ENCODE measurements around the gene SLC8A2. TPM values are rescaled to one million over a fixed set of nuclear protein-coding genes. Genes with fewer than 3 reads are reported as not detected.

SLC8A2 gene
- total RNA-seq = 0.59 TPM
- long read RNA-seq = 0 reads

DNA sequence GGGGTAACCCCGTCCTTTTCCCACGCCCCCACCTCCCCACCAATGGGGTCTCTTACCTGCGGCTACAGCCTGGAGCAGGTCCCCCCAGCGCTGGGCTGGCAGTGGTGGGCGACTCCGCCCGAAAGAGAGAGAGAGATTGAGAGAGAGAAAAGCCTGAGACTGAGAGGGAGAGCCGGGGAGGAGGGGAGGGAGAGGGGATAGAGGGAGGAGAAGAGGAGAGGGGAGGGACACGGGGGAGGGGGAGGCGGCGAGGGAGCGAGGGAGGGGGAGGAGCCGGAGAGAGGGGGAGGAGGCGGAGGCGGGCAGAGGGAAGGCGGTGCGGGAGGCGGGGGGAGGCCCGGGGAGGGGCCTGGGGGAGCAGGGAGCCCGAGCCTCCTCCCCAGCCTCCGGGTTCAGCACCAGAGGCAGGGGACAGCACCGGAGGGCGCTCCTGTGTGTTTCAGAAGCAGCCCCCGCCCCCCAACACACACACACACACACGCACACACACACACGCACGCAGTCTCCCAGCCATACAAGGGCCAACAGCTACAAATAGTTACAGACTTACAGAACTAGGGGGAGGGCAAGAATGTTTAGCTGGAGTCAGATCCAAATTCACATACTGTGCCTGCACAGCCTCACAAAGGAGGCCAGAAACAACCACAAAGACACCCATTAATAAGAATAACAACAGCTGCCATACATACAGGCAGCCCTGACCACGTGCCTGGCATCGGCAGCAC, at the start of gene SLC8A2:
SLC8A2 (minus strand) TSS at position 161 of the 725 bp plus-strand sequence. CDS start 5,490 bp downstream, outside the sequence.
- DNase-seq (ENCODE audit: low spot score) = no peak
- intact Hi-C loops (cut with DNase I) = no loop called here

DNA sequence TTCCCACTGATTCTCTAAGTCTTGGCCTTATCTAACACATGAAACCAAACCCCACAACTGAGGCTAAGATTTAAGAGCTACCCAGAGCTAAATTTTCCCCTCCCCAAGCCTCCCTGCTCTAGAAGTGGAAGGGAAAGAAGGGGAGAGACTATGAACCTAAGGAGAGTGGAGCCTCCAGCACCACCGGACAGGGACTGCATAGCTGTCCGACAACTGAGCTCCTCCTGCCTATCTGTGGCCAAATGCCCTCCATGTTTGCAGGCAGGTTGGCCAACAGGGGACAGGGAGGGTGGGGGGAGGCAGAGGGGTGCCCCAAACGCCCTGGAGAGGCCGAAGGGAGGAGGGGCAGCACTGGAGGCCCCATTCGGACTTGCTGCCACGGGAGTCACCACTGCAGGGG, 49.1 kb upstream of the SLC8A2 start:
- DNase-seq (ENCODE audit: low spot score) = no peak

DNA sequence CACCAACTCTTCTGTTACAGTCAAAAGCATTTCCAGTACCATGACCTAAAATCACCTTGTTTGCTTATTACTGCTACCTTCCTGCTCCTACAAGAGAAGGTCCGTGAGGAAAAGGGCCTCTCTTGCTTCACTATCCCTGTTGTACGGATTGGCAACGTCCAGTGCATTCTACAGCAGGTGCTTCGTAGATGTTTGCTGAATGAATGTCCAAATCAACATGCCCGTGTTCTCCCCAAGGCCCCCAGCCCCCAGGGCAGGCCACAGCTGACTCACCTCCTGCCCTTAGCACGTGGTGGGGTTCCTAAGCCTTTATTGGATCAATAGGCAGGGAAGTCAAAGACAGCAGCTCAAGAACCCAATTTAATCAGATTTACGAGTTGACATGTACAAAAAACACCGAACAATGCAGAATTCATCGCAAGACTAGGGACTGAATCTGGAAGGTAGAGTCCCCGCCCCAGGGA, 48.7 kb upstream of the SLC8A2 start:
- intact Hi-C loops (cut with DNase I) = no loop called here
- no peak for DNase-seq (ENCODE audit: low spot score)

More for the DNA sequence above, 49.1 kb upstream of the SLC8A2 start:
- intact Hi-C loops (cut with DNase I) = no loop called here

DNA sequence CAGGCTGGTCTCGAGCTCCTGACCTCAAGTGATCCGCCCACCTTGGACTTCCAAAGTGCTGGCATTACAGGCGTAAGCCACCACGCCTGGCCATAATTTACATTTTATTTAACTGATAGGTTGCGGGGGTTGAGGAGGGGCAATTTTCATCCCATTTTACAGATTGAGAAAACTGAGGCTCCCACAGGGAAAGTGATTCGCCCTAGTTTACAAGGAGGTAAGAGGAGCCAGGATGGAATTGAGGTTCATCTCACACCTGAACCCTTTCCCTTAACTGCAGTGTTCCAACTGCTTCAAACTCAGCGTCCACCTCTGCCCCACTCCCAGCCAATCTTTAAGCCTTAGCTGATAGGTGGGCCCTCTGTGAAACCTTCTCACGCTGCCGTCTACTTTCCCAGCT, 47.2 kb upstream of the SLC8A2 start:
- DNase-seq (ENCODE audit: low spot score) = no peak
- intact Hi-C loops (cut with DNase I) = no loop called here

DNA sequence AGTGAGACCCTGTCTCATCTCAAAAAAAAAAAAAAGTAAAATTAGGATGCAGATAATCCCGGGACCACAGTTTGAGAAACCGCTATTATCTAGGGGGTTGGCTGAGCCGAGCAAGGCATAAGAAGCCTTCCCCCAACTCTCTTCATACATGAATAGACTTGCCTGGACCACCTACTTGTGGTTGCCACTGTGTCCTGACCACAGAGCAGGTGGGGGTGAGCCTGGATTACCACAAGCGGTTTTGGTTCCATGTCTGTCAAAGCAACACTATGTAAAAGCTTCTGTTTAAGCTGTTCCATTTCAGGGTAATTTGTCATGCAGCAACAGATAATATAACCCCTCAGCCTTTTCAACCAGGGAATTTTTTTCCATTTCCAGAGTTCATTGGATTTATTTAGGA, 46.4 kb upstream of the SLC8A2 start:
- intact Hi-C loops (cut with DNase I) = no loop called here
- DNase-seq (ENCODE audit: low spot score) = no peak

DNA sequence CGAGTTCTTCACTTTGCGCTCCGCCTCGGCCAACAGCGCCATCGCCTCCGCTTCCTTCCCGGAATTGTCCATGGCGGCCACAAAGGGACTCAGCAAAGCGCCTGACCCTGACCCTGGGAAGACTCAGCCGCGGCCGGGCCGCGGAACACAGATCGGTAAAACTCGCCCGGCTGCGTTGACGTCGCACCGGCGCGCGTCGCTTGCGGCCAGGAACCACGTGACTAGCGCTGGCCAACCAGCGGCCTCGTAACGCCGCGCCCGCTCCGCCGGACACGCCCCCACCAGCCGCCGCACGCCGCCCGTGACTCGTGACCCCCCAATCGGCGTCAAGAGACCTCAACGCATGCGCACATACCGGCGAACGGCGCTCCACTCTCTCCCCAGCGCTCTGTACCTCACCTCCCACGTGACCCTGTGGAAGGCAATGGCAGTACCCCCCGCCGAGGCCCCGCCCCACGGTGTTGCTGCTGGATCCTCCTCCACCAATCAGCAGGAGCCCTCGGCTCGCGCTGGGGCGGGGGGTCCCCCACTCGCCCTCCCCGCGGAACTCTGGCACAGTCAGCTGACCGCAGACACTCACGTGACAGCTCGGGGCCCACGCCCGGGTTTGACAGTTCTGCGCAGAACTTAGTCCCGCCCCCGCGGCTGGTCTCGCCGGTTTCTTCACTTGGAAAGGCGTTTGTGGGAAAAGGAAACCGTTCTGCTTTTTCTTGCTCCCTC, 43.3 kb upstream of the SLC8A2 start, which contains the start of gene NAPA:
NAPA (minus strand) TSS at position 195 of the 720 bp plus-strand sequence; CDS start at position 72, 123 bp downstream.
- intact Hi-C loops (cut with DNase I) = loop anchor here (1.0 to 2.0 kb wide), 2 partner anchors 30 to 85 kb away; partner anchors contain the start of gene KPTN
- DNase-seq (ENCODE audit: low spot score) = peak; percentile 100

DNA sequence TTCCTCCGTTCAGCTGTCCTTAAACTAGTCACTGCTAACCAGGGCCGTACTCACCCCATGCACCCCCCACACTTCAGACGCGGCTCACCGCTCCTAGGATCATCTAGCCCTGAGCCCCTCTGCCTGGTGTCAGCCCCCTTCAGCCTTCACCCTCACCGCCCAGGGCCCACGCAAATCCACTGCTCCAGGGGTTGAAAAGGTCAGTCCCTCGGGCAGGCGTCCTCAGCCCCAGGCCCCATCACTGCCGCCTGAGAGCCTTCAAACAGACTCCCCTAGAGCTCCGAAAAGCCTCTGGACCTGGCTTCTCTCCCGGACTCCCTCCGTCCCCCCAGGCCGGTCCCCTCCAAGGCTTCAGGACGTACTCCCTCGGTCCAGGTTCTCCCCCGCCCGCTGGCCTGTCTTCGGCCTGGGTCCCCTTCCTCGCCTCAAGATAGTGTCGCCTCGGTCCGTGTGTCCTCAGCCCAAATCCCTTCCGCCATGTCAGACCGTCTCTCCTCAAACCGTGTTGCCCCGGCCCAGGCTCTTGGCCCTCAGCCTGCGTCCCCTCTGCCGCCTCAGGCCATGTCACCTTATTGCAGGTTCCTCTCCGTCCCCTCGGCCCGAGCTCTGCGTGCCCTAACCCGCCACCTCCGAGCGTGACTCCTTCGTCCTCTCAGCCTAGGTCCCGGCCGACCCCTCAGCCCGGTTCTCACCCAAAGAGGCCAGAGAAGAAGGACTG, 42.6 kb upstream of the SLC8A2 start:
- DNase-seq (ENCODE audit: low spot score) = no peak
- intact Hi-C loops (cut with DNase I) = loop anchor here (2.0 kb wide), 1 partner anchor 30 kb away; the partner anchor contains the start of gene KPTN

DNA sequence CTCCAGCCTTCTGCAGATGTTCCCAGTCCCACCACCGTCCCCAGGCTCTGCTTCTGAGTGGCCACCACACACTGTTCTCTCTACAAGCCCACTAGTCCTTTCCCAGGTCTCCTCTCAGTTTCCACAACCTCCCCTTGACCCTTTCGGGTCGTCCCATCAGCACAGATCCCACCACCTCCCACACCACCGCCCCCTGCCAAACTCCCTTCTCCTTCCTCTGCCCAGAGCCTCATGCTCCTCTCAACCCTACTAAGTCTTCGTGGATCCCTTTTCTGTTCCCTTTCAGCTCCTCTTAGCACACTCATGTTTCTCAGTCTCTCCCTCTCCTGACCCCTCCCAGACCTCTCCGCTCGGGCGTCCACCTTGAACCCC, 41.2 kb upstream of the SLC8A2 start:
- intact Hi-C loops (cut with DNase I) = no loop called here

DNA sequence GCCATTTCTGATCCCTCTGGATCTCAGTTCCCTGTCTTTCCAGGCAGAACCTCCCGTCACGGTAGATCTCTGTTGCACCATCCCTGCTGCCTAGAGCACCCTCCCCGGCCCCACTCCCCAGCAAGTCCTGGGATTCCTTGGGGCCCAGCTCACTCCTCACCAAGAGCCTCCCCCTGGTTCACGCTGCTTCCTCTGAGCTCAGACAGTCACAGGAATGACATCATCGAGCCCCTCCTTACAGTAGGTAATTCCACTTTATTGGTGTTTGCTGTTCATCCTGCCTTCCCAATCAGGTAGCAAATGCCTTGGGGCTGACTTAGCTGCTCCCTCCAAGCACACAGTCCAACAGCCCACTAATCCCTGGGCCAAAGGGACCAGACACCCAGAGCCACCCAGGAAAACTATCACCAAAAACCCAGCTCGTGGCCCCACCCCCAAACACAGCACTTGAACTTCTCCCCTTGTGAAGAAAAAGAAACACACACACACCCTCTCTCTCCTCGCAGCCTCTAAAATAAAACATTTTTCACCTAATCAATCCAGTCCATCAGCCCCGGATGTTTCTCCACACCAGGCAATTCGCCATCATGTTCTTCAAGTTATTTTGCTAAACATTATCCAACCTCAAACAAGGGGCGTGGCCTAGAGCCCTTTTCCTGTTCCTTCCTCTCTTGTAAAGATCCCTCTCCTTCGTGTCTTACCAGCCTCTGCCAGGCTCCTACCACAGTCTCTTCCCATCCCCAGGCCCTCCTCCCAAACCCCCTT, 40.7 kb upstream of the SLC8A2 start:
- intact Hi-C loops (cut with DNase I) = no loop called here
- no peak for DNase-seq (ENCODE audit: low spot score)

More for the DNA sequence above, 41.2 kb upstream of the SLC8A2 start:
- no peak for DNase-seq (ENCODE audit: low spot score)

GRCh38 chr19:47511681-47512080, 40.0 kb upstream of the SLC8A2 start:
- intact Hi-C loops (cut with DNase I) = no loop called here
- no peak for DNase-seq (ENCODE audit: low spot score)

GRCh38 chr19:47511128-47511517, 39.4 kb upstream of the SLC8A2 start:
- intact Hi-C loops (cut with DNase I) = no loop called here
- no peak for DNase-seq (ENCODE audit: low spot score)

- no peak for DNase-seq (ENCODE audit: low spot score)
- intact Hi-C loops (cut with DNase I) = no loop called here
Measured at GRCh38 chr19:47510516-47511127, 38.9 kb upstream of the SLC8A2 start.

GRCh38 chr19:47509973-47510372, 38.3 kb upstream of the SLC8A2 start:
- no peak for DNase-seq (ENCODE audit: low spot score)
- intact Hi-C loops (cut with DNase I) = no loop called here

DNA sequence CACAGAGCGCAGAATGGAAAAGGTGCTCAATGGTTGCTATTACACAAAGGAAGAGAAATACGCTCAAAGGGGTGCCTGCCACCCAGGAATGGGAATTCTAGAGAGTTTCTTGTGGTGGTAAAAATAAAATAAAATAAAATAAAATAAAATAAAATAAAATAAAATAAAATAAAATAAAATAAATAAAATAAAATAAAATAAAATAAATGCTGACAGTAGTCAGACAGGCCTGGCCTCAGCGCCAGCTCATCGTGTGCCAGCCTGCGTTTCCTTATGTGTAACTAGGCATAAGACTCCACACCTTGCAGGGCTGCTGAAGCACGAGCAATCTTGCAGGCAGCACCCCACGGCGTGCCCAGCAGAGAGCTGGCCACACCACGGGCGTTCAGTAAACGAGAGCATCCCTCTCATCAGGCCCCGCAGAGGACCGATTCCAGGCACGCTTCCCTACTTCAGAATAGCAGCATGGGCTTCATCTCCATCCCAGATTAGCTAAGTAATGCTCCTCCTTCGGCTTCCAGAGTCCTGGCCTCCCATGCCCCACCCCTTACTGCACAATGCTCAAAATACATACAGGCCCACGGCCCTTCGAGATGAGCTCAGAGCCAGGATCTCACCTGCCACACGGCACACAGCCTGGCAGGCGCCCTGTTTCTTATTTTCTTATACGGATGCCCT, 37.6 kb upstream of the SLC8A2 start:
- intact Hi-C loops (cut with DNase I) = no loop called here
- DNase-seq (ENCODE audit: low spot score) = no peak

- intact Hi-C loops (cut with DNase I) = no loop called here
- DNase-seq (ENCODE audit: low spot score) = no peak
Measured at GRCh38 chr19:47508721-47509120, 37.0 kb upstream of the SLC8A2 start.

DNA sequence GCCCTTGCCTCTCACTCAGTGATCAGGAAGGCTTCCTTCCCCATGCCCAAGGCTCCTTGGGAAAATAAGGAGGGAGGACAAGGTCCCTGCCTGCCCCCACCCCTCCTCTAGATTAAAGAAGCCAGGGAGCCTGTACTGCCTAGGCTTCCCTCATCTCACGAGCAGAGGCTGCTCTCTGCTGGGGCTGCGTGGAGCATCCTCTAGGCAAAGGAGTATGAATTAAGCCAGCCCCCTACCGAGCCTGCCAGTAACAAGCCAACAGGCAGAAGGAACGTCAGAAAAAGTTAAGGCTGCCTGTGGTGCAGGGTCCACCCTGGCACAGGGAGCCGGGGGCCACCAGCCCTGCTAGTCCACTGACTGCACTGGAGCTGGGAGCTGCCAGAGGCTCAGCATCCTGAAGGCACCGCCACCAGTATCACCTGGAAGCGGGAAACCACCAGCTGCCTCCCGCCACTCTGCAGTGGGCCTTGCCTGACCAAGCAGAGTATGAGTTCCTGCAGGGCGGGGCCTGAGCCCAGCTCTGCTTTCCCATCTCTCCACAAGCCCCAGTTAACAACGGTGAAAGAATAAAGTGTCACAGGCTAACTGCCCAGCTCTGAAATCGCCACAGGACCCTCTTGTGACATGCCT, 36.3 kb upstream of the SLC8A2 start:
- intact Hi-C loops (cut with DNase I) = no loop called here
- no peak for DNase-seq (ENCODE audit: low spot score)

DNA sequence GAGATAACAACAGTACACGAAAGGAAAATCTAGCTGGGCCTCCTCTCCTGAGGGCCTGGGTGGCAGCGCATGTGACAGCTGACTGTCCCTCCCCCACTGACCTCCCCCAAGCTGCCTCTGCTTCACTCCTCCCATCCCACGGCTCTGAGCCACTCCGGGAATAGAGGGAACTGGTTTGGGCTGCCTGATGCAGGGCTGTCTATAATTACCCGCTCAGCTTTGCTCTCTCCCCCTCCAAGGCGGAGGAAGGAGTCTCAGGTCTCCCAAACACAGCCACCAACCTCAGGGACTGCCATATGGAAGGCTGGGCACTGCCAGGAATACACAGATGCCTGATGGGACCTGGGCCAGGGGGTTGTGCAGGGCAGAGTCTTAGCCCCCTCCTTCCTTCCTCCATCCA, 35.3 kb upstream of the SLC8A2 start:
- intact Hi-C loops (cut with DNase I) = no loop called here
- DNase-seq (ENCODE audit: low spot score) = peak; percentile 83

GRCh38 chr19:47506459-47506858, 34.8 kb upstream of the SLC8A2 start:
- intact Hi-C loops (cut with DNase I) = no loop called here
- no peak for DNase-seq (ENCODE audit: low spot score)

Data from cardiac septum (tissue), 1 donor.